ENCODE measurements around the gene FBN3.

GRCh38 chr19:8131517-8131916, 17.9 kb downstream of the FBN3 start:
- TF ChIP-seq POLR2A (IDR thresholded peaks at IDR 0.05) (no peak), CTCF (IDR thresholded peaks at IDR 0.05) (no peak)

All from lower leg skin (tissue), 3 donors.